HL-60 (cell line): ENCODE measurements around the gene SPPL2C.

Experiments
- DNase-seq, 2 experiments: peaks; one replicate each; pipeline ENCODE4 v3.0.0-alpha.2; 2010 to 2020; ENCODE audit warnings: low read depth in 1 of 2, low spot score in 1 of 2
- H3K27ac ChIP-seq: fragments of 250-450 bp; sonication (Bioruptor Pico); replicated peaks from 2 replicates; pipeline ENCODE4 v1.5.1; 2020; ENCODE audit warnings: mild to moderate bottlenecking, moderate library complexity
- H3K27me3 ChIP-seq: fragments of 250-450 bp; sonication (Bioruptor Pico); 2 replicates; pipeline ENCODE4 v1.5.1; 2021; ENCODE audit warnings: mild to moderate bottlenecking, moderate library complexity; ENCODE audit not compliant: insufficient read depth, poor library complexity, severe bottlenecking
- H3K4me3 ChIP-seq: replicated peaks from 2 replicates; pipeline ENCODE4 v1.5.1; 2011; ENCODE audit warnings: mild to moderate bottlenecking, control low read depth, low read length; ENCODE audit not compliant: insufficient read depth
- CTCF ChIP-seq: IDR thresholded peaks from one replicate; pipeline ENCODE4 v1.5.1; 2011; ENCODE audit warnings: low read length, control low read depth, inconsistent platforms; ENCODE audit not compliant: insufficient read depth
- GABPA ChIP-seq: IDR thresholded peaks from 2 replicates; pipeline ENCODE4 v1.6.1; 2012; ENCODE audit warnings: low read depth
- POLR2AphosphoS5 ChIP-seq: IDR thresholded peaks from 2 replicates; pipeline ENCODE4 v1.6.1; 2012; ENCODE audit warnings: low read depth
- REST ChIP-seq: IDR thresholded peaks from 2 replicates; pipeline ENCODE4 v1.6.1; 2012; ENCODE audit warnings: low read depth; ENCODE audit not compliant: insufficient replicate concordance
- SPI1 ChIP-seq: IDR thresholded peaks from 2 replicates; pipeline ENCODE4 v1.6.1; 2012; ENCODE audit warnings: low read depth, mild to moderate bottlenecking, borderline replicate concordance

SPPL2C gene

GRCh38 chr17:45808845-45809244 is 35.8 kb upstream of the SPPL2C start:
- no peak overlapping the region for H3K4me3 ChIP-seq
- H3K27me3 ChIP-seq, result no peaks in the 10 kb centered on the region
- H3K27ac ChIP-seq, result no peak overlapping the region
- no peak for DNase-seq
- no peak for TF ChIP-seq POLR2AphosphoS5
- TF ChIP-seq REST, result no peak
- no peak for TF ChIP-seq SPI1
- TF ChIP-seq CTCF, result no peak

GRCh38 chr17:45809499-45809898 is 35.2 kb upstream of the SPPL2C start:
- no peak overlapping the region for H3K4me3 ChIP-seq
- H3K27me3 ChIP-seq, result no peaks in the 10 kb centered on the region
- no peak overlapping the region for H3K27ac ChIP-seq
- TF ChIP-seq POLR2AphosphoS5 (no peak), GABPA (no peak), CTCF (no peak)
- no peak for DNase-seq

- TF ChIP-seq POLR2AphosphoS5 (no peak), GABPA (no peak), REST (no peak), SPI1 (no peak), CTCF (no peak)
- no peak overlapping the region for H3K27ac ChIP-seq
- DNase-seq, result no peak
- no peak overlapping the region for H3K4me3 ChIP-seq
- H3K27me3 ChIP-seq, result no peaks in the 10 kb centered on the region
These were observed 32.6 kb upstream of the SPPL2C start for GRCh38 chr17:45812102-45812501.

- no peak for DNase-seq
- no peak overlapping the region for H3K27ac ChIP-seq
- H3K27me3 ChIP-seq, result no peaks in the 10 kb centered on the region
- TF ChIP-seq GABPA, result no peak
- no peak for TF ChIP-seq SPI1
- TF ChIP-seq CTCF, result no peak
- no peak for TF ChIP-seq POLR2AphosphoS5
- no peak overlapping the region for H3K4me3 ChIP-seq
These were observed 31.5 kb upstream of the SPPL2C start for GRCh38 chr17:45813048-45813725.
